Hepatocyte (in vitro differentiated cells): Measurements from ENCODE around the gene CDC34. TPM values are rescaled to one million over a fixed set of nuclear protein-coding genes. Genes with fewer than 3 reads are reported as not detected.

Experiments used
- DNase-seq: peaks from one replicate; pipeline ENCODE4 v3.0.0-alpha.2; 2016; ENCODE audit warnings: low spot score
- H2AFZ ChIP-seq: fragments of 200-600 bp; sonication (generic); 2 replicates; pipeline ENCODE4 v1.6.0; 2016; ENCODE audit warnings: antibody characterized with exemption, mild to moderate bottlenecking
- H3K27ac ChIP-seq: fragments of 200-600 bp; sonication (generic); 2 replicates; pipeline ENCODE4 v1.5.1; 2016; ENCODE audit warnings: mild to moderate bottlenecking
- H3K27me3 ChIP-seq: fragments of 200-600 bp; sonication (generic); 2 replicates; pipeline ENCODE4 v1.6.1; 2016
- H3K36me3 ChIP-seq: fragments of 200-600 bp; sonication (generic); replicated peaks from 2 replicates; pipeline ENCODE4 v1.5.1; 2016; ENCODE audit warnings: low read depth; ENCODE audit not compliant: insufficient read depth
- H3K4me1 ChIP-seq: fragments of 200-600 bp; sonication (generic); 2 replicates; pipeline ENCODE4 v1.5.1; 2016; ENCODE audit warnings: mild to moderate bottlenecking, moderate library complexity; ENCODE audit not compliant: insufficient read depth
- H3K4me2 ChIP-seq: fragments of 200-600 bp; sonication (generic); 2 replicates; pipeline ENCODE4 v1.6.0; 2016
- H3K4me3 ChIP-seq: fragments of 200-600 bp; sonication (generic); 2 replicates; pipeline ENCODE4 v1.5.1; 2016; ENCODE audit warnings: mild to moderate bottlenecking
- H3K79me2 ChIP-seq: fragments of 200-600 bp; sonication (generic); 2 replicates; pipeline ENCODE4 v1.6.0; 2017; ENCODE audit warnings: mild to moderate bottlenecking
- H3K9me2 ChIP-seq: fragments of 200-600 bp; sonication (generic); replicated peaks from 2 replicates; pipeline ENCODE4 v1.6.0; 2017; ENCODE audit warnings: mild to moderate bottlenecking; ENCODE audit not compliant: insufficient read depth
- H3K9me3 ChIP-seq: fragments of 200-600 bp; sonication (generic); 2 replicates; pipeline ENCODE4 v1.5.1; 2016; ENCODE audit warnings: low read depth, mild to moderate bottlenecking
- H4K20me1 ChIP-seq: fragments of 200-600 bp; sonication (generic); 2 replicates; pipeline ENCODE4 v1.6.0; 2016; ENCODE audit warnings: mild to moderate bottlenecking; ENCODE audit not compliant: insufficient read depth, poor library complexity, severe bottlenecking
- CTCF ChIP-seq: fragments of 200-600 bp; sonication (generic); IDR thresholded peaks from 2 replicates; pipeline ENCODE4 v1.5.1; 2016; ENCODE audit warnings: antibody characterized with exemption, mild to moderate bottlenecking; ENCODE audit not compliant: poor library complexity
- EZH2 ChIP-seq: fragments of 200-600 bp; sonication (generic); IDR thresholded peaks from 2 replicates; pipeline ENCODE4 v1.6.1; 2016; ENCODE audit warnings: antibody characterized with exemption, mild to moderate bottlenecking, borderline replicate concordance
- EZH2phosphoT487 ChIP-seq: fragments of 200-600 bp; sonication (generic); IDR thresholded peaks from one replicate; pipeline ENCODE4 v1.6.1; 2018; ENCODE audit warnings: antibody characterized with exemption, mild to moderate bottlenecking, low read depth, moderate library complexity; ENCODE audit not compliant: unreplicated experiment, severe bottlenecking
- WGBS: methylation state at CpG from one replicate; pipeline ENCODE4 v1.1.6; 2016; ENCODE audit warnings: low lambda C conversion rate; ENCODE audit errors: missing lambda C conversion rate; 5-methylcytosine and 5-hydroxymethylcytosine counted together
- polyA plus RNA-seq: library from polyadenylated mRNA; unstranded; fragments of >200 nt; fragmentation: Nextera tagmentation; extraction: Ambion mirVana; gene quantifications from 2 replicates; pipeline ENCODE4 v1.2.1, GENCODE V29; 2016
- total RNA-seq: library from RNA; depleted of rRNA; stranded (reverse); fragments of >200 nt; gene quantifications from 2 replicates; pipeline ENCODE4 v1.2.3, GENCODE V29; 2014

Gene CDC34
- total and polyA plus RNA-seq, 2 experiments from 2014 or later, result 105 to 196 TPM

GRCh38 chr19:541699-542098 lies 10.1 kb downstream of the CDC34 start:
- no peaks in the 10 kb centered on the region for H3K9me3 ChIP-seq
- no peak for DNase-seq
- 98% methylated on average over 16 of the region's 26 CpGs for WGBS
- peaks cover 14% of the 10 kb centered on the region for H3K79me2 ChIP-seq
- no peak overlapping the region for H3K27ac ChIP-seq
- H3K4me2 ChIP-seq, result no peak overlapping the region
- no peak overlapping the region for H3K4me3 ChIP-seq
- TF ChIP-seq EZH2phosphoT487 (no peak), EZH2 (no peak), CTCF (no peak)
- H3K27me3 ChIP-seq, result no peaks in the 10 kb centered on the region
- H3K9me2 ChIP-seq, result no peaks in the 10 kb centered on the region
- no peaks in the 10 kb centered on the region for H3K36me3 ChIP-seq
- H3K4me1 ChIP-seq, result no peaks in the 10 kb centered on the region
- H2AFZ ChIP-seq, result no peak overlapping the region
- H4K20me1 ChIP-seq, result peaks cover 15% of the 10 kb centered on the region

- Histone ChIP-seq H4K20me1 (peaks cover 13% of the 10 kb centered on the region), H3K4me2 (no peak overlapping the region), H3K9me2 (no peaks in the 10 kb centered on the region), H3K27ac (no peak overlapping the region), H3K9me3 (no peaks in the 10 kb centered on the region), H3K27me3 (no peaks in the 10 kb centered on the region), H3K36me3 (no peaks in the 10 kb centered on the region), H3K79me2 (peaks cover 9% of the 10 kb centered on the region), H3K4me3 (no peak overlapping the region), H3K4me1 (no peaks in the 10 kb centered on the region), H2AFZ (no peak overlapping the region)
- DNase-seq, result no peak
- WGBS, result 95% methylated on average over 34 of the region's 34 CpGs
- TF ChIP-seq EZH2phosphoT487 (no peak), CTCF (no peak), EZH2 (no peak)
Observed at GRCh38 chr19:542173-542866, 10.8 kb downstream of the CDC34 start.

- no peak within 1 kb of the TSS for H3K4me3 ChIP-seq
- DNase-seq, result no peak
- H3K4me2 ChIP-seq, result no peak within 1 kb of the TSS
- H4K20me1 ChIP-seq, result peaks cover 5% of the 10 kb centered on the region
- H3K4me1 ChIP-seq, result no peaks in the 10 kb centered on the region
- no peaks in the 10 kb centered on the region for H3K36me3 ChIP-seq
- no peaks in the 10 kb centered on the region for H3K9me3 ChIP-seq
- no peaks in the 10 kb centered on the region for H3K9me2 ChIP-seq
- TF ChIP-seq EZH2phosphoT487, result no peak
- TF ChIP-seq EZH2, result no peak
- no peak for TF ChIP-seq CTCF
- H3K27ac ChIP-seq, result no peak within 1 kb of the TSS
- 87% methylated on average over 30 of the region's 31 CpGs for WGBS
- H3K79me2 ChIP-seq, result no peaks in the 10 kb centered on the region
- H2AFZ ChIP-seq, result no peak within 1 kb of the TSS
- H3K27me3 ChIP-seq, result no peaks in the 10 kb centered on the region
Observed at GRCh38 chr19:543910-544608, 12.5 kb downstream of the CDC34 start, which contains the start of gene GZMM. GZMM (plus strand) TSS chr19:544053; CDS start chr19:544072, 19 bp downstream.
